ENCODE results near the gene KIF6. TPM values are rescaled to one million over a fixed set of nuclear protein-coding genes. Genes with fewer than 3 reads are reported as not detected.

KIF6 gene
- polyA plus RNA-seq, 1 donor (not counting 4 experiments of a cell fraction or from before 2014, with no cell fraction given) = 0.14 TPM

DNA sequence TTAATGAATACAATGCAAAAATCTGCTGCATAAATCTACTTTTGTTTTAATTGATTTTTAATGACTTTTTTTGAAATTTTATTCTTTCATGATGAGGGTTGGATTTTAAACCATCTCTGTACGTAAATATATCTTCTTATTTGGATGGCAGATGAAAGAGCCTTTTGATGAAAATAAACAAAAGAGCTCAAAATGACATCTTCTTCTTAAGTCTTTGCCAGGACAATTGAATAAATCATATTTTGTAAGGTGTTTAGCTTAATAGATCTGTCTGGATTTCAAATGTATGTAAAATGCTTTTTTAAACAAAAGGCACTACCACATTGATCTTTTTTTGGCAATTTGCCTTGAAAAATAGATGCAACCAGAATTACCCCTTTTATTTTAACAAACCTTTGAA, 39.3 kb downstream of the KIF6 start:
- DNase-seq (ENCODE audit: low read depth, low spot score) = no peak
- dilution Hi-C loops (cut with MboI; ENCODE audit: extremely low pct_ligation_motif_present, low sequenced_read_pairs) = no loop called here
- no peak for FAIRE-seq
- Histone ChIP-seq H3K9me1 (ENCODE audit: control insufficient read depth, extremely low read depth, insufficient read depth, low read length) (no peaks in the 10 kb centered on the region), H3K27ac (ENCODE audit: control insufficient read depth, insufficient read depth, low read length) (no peak overlapping the region), H3K36me3 (ENCODE audit: control insufficient read depth in 2 of 2, extremely low read depth in 1 of 2, insufficient read depth in 2 of 2, low read length in 2 of 2) (no peaks in the 10 kb centered on the region), H3K9ac (ENCODE audit: control insufficient read depth, extremely low read depth, insufficient read depth, low read length) (no peak overlapping the region), H3K27me3 (ENCODE audit: control insufficient read depth, extremely low read depth, insufficient read depth, low read length) (no peaks in the 10 kb centered on the region), H4K20me1 (ENCODE audit: control insufficient read depth, extremely low read depth, insufficient read depth, low read length) (no peaks in the 10 kb centered on the region), H3K79me2 (ENCODE audit: control insufficient read depth, insufficient read depth, low read length) (no peaks in the 10 kb centered on the region), H2AFZ (ENCODE audit: control insufficient read depth, low read length) (no peak overlapping the region), H3K4me3 (ENCODE audit: control insufficient read depth in 2 of 3, extremely low read depth in 1 of 3, insufficient read depth in 2 of 3, low read depth in 1 of 3, low read length in 3 of 3) (no peak overlapping the region), H3K4me1 (ENCODE audit: control insufficient read depth, extremely low read depth, insufficient read depth, low read length) (no peaks in the 10 kb centered on the region), H3K4me2 (ENCODE audit: control insufficient read depth, extremely low read depth, insufficient read depth, low read depth, low read length) (no peak overlapping the region), H3K9me3 (ENCODE audit: control insufficient read depth, low read depth, low read length) (no peaks in the 10 kb centered on the region)
- TF ChIP-seq EZH2 (IDR thresholded peaks at IDR 0.05; ENCODE audit: low read length) = no peak
- TF ChIP-seq, protein P1, sequence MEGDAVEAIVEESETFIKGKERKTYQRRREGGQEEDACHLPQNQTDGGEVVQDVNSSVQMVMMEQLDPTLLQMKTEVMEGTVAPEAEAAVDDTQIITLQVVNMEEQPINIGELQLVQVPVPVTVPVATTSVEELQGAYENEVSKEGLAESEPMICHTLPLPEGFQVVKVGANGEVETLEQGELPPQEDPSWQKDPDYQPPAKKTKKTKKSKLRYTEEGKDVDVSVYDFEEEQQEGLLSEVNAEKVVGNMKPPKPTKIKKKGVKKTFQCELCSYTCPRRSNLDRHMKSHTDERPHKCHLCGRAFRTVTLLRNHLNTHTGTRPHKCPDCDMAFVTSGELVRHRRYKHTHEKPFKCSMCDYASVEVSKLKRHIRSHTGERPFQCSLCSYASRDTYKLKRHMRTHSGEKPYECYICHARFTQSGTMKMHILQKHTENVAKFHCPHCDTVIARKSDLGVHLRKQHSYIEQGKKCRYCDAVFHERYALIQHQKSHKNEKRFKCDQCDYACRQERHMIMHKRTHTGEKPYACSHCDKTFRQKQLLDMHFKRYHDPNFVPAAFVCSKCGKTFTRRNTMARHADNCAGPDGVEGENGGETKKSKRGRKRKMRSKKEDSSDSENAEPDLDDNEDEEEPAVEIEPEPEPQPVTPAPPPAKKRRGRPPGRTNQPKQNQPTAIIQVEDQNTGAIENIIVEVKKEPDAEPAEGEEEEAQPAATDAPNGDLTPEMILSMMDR (optimal IDR thresholded peaks at IDR 0.05 in 1 of 3, IDR thresholded peaks at IDR 0.05 in 1 of 3, conservative IDR thresholded peaks at IDR 0.05 in 1 of 3; ENCODE audit: extremely low read depth in 1 of 3, insufficient read depth in 2 of 3, low read length in 3 of 3) = no peak

DNA sequence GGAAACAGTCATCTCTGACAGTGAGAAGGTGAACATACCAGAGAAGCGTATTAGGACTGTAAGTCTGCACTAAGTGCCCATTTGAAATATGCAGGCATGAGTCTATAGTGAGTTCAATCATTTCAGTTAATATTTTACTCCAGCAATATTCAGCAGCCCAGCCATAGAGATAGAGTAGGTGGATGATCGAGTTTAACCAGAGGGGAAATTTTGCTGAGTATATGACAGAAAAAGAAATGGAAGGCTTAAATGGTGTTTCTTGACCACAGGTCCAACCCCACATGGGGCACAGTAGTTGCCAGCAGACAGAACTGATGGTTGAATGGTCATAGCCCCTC, 39.8 kb downstream of the KIF6 start:
- TF ChIP-seq, protein P1 (optimal IDR thresholded peaks at IDR 0.05 in 1 of 3, IDR thresholded peaks at IDR 0.05 in 1 of 3, conservative IDR thresholded peaks at IDR 0.05 in 1 of 3; ENCODE audit: extremely low read depth in 1 of 3, insufficient read depth in 2 of 3, low read length in 3 of 3) = no peak
- TF ChIP-seq EZH2 (IDR thresholded peaks at IDR 0.05; ENCODE audit: low read length) = no peak
- FAIRE-seq (no peak), DNase-seq (ENCODE audit: low read depth, low spot score) (no peak)
- no peaks in the 10 kb centered on the region for H3K79me2 ChIP-seq (ENCODE audit: control insufficient read depth, insufficient read depth, low read length)
- H3K27me3 ChIP-seq (ENCODE audit: control insufficient read depth, extremely low read depth, insufficient read depth, low read length) = no peaks in the 10 kb centered on the region
- dilution Hi-C loops (cut with MboI; ENCODE audit: extremely low pct_ligation_motif_present, low sequenced_read_pairs) = no loop called here
- H3K27ac ChIP-seq (ENCODE audit: control insufficient read depth, insufficient read depth, low read length) = no peak overlapping the region
- H3K4me3 ChIP-seq (ENCODE audit: control insufficient read depth in 2 of 3, extremely low read depth in 1 of 3, insufficient read depth in 2 of 3, low read depth in 1 of 3, low read length in 3 of 3) = no peak overlapping the region
- no peaks in the 10 kb centered on the region for H3K9me3 ChIP-seq (ENCODE audit: control insufficient read depth, low read depth, low read length)
- H2AFZ ChIP-seq (ENCODE audit: control insufficient read depth, low read length) = no peak overlapping the region
- no peak overlapping the region for H3K4me2 ChIP-seq (ENCODE audit: control insufficient read depth, extremely low read depth, insufficient read depth, low read depth, low read length)
- H4K20me1 ChIP-seq (ENCODE audit: control insufficient read depth, extremely low read depth, insufficient read depth, low read length) = no peaks in the 10 kb centered on the region
- H3K36me3 ChIP-seq (ENCODE audit: control insufficient read depth in 2 of 2, extremely low read depth in 1 of 2, insufficient read depth in 2 of 2, low read length in 2 of 2) = no peaks in the 10 kb centered on the region
- H3K9ac ChIP-seq (ENCODE audit: control insufficient read depth, extremely low read depth, insufficient read depth, low read length) = no peak overlapping the region
- no peaks in the 10 kb centered on the region for H3K9me1 ChIP-seq (ENCODE audit: control insufficient read depth, extremely low read depth, insufficient read depth, low read length)
- H3K4me1 ChIP-seq (ENCODE audit: control insufficient read depth, extremely low read depth, insufficient read depth, low read length) = no peaks in the 10 kb centered on the region
